ENCODE data around the gene COL25A1.
"Not testable (repeated sequence)": the region's sequence is repeated elsewhere in the genome, so short reads cannot be mapped to it uniquely, and the experiment has no call there.

COL25A1 gene

GRCh38 chr4:109041463-109042360 lies 260.7 kb downstream of the COL25A1 start:
- no peak for DNase-seq

DNA sequence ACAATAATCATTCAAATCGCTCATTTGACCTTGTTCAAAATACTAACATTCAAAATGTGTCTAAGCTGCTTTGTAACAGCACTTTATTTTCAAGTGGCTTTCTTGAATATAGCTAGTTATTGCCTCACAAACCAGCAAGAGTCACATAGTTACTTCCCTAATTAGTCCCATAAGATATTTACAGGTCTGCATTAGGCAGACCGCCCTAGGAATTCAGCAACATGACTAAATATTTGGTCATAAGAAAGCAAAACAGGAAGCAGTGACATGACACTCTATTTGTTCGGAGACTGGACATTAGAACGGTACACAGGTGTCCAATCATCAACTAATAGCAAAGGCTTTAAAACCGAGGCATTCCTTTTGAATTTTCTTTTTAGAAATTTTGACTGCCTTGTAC lies 262.0 kb downstream of the COL25A1 start:
- no peak for DNase-seq

DNA sequence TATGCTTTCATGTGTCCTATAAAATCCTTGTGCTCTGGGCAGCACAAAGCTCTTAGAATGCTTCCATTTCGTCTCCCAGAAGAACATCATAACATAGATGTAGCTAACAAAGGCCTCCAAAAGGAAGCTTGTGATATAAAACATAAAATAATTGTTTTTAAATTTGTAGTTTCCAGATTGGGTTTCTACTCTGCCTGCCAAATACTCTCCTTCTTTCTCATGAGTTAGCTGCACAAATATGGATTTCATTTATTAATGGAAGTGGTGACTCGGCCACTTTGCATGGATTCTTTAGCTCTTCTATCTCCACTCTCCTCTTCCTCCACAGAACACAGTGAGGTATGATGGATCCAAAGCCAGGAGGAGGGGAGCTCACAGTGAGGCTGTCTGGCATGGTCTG lies 265.4 kb downstream of the COL25A1 start:
- DNase-seq: no peak

GRCh38 chr4:109033993-109034392 lies 268.5 kb downstream of the COL25A1 start:
- no peak for DNase-seq

GRCh38 chr4:109032671-109033070 lies 269.8 kb downstream of the COL25A1 start:
- DNase-seq: no peak

DNA sequence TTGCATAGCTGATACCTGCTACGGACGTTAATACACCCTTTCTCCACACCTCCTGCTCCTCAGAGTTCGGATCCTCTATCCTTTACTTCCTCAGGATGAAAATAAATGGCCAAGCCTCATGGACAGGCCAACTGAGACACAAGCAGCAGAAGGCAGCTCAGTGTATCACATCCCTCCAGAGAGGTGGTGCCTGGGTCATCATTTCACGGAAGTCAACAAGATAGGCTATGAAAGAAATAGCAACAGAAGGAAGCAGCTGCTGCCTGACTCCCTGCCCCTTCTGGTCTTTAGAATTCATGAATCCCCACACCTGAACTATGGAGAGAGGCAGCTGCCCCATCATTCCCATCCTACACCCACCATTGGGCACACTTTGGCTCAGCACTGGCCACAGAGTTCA lies 272.5 kb downstream of the COL25A1 start:
- no peak for DNase-seq

DNA sequence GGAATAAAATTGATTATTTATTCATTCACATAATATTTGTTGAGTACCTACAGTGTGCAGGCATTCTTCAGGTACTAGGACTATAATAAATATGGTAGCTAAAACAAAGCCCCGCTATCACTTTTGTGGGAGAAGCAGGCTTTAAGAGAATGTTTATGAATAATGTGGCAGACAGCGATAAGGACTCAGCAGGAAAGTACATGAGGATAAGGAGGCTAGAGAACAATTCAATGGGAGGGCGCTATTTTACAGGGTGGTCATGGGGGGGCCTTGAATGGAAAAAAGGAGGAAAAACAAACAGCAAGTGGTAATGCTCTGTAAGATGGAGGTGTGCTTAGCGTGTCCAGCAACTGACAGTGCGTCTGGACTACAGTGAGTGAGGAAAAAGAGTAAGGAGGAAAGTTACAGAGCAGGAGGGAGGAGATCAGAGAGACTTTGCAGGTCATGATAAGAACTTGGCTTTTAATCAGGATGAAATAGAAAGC lies 275.4 kb downstream of the COL25A1 start:
- no peak for DNase-seq

DNA sequence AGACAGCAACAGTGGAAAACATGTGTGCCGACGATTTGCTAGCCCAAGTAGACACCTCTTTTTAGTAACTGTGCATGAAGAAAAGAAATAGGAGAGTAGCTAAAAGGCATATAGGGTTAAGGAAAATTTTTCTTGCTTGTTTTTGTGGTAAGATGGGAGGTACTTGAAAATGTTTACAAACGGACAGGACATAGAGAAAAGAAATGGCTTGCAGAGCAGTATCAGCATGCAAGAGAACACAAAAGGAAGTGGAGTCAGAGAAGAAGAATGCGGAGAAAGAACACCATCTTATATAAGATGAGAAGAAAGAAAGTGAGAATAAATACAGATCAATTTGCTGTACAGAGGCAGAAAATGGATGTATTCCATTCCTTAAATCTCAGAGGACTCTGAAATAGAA lies 275.9 kb downstream of the COL25A1 start:
- DNase-seq: no peak

DNA sequence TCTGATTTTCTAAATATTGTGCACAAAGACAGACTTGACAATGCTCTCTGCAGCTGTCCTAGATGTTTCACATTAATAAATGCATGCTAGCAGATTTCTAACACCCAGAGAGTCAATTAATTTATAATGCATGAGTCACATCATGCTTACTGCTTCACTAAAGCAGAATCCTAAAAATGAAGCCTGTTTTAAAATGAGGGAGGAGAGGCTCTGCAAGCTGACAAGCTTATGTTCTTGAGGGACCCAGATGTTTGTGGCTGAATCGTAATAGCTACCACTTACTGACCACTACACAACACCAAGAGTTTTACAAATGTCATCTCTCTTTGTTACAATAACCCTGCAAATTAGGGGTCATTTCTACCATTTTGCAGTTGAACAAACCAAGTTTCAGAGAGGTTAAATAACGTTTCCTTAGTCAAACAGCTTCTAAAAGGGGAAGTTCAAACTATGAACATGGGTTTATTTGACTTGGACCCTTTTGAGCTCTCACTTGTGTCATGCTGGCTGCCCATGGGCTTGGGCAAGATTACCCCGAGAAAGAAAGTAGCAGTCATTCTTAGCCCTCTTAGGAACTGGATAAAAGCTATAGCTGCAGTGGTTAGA lies 276.9 kb downstream of the COL25A1 start:
- no peak for DNase-seq

GRCh38 chr4:109022961-109023360 lies 279.5 kb downstream of the COL25A1 start:
- DNase-seq: no peak

- not testable (repeated sequence) for DNase-seq
Observed at GRCh38 chr4:109021630-109022029, 280.8 kb downstream of the COL25A1 start.

DNA sequence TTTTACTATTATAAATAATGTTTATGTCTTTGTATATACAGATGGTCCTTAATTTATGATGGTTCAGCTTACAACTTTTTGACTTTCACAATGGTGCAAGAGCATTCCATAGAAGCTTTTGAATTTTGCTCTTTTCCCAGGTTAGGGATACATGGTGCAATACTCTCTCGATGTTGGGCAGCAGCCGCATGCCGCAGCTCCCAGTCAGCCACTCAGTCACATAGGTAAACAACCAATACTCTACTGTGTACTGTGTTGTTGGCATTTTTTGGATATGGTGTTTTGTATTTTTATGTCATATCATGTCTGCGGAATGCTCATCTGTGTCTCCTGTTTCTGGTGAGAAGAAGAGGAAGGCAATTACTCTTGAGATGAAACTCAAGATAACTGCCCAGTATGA lies 281.6 kb downstream of the COL25A1 start:
- no peak for DNase-seq

DNA sequence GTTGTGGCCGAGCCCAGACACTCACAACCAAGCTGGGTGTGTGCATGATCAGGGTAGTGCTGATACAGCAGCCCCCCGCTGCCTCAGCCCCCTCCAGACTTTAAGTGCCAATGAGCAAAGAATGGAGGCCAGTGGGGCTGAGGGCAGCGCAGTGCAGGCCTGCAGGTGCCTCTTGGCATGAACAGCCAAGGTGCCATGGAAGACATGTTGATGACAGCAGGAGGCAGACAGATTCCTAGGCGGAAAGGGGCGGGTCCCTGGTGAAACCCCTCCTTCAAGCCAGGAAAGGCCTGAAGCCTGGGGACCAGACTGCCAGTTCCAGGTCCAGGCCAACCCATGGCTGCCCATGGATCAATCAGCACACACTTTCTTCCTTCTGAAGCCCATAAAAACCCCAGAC lies 286.3 kb downstream of the COL25A1 start:
- DNase-seq: no peak

DNA sequence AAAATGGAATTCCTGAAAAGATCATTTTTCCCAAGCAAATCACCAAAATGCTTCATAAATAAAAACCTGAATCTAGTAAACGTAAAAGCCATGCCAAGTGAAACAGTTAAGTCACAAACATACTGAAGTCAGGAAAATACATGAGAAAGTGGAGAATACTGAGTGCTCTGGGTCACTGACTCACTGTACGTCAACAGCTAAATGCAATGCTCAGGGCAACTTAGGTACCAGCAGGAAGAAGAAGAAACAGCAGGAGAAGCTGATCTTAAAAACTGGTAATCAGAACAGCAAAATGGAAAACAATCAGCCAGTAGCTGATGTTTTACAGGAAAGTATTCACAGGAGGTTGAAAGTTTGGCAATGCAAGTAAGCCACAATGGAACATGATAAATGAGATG lies 287.0 kb downstream of the COL25A1 start:
- no peak for DNase-seq

- no peak for DNase-seq
Observed at GRCh38 chr4:109014593-109015412, 287.7 kb downstream of the COL25A1 start.

DNA sequence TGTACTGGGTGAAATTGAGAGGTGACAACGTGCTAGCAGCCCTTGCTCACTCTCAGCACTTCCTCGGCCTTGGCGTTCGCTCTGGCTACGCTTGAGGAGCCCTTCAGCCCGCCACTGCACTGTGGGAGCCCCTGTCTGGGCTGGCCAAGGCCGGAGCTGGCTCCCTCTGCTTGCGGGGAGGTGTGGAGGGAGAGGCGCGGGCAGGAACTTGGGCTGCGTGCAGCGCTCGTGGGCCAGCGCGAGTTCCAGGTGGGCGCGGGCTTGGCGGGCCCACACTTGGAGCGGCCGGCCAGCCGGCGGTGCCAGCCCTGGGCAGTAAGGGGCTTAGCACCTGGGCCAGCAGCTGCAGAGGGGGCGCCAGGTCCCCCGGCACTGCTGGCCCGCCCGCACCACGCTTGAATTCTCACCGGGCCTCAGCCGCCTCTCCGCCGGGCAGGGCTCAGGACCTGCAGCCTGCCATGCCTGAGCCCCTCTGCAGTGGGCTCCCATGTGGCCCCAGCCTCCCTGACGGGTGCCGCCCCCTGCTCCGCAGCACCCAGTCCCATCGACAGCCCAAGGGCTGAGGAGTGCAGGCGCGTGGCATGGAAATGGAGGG lies 290.1 kb downstream of the COL25A1 start:
- no peak for DNase-seq

- DNase-seq: no peak
Observed at GRCh38 chr4:109011241-109012026, 291.0 kb downstream of the COL25A1 start.

DNA sequence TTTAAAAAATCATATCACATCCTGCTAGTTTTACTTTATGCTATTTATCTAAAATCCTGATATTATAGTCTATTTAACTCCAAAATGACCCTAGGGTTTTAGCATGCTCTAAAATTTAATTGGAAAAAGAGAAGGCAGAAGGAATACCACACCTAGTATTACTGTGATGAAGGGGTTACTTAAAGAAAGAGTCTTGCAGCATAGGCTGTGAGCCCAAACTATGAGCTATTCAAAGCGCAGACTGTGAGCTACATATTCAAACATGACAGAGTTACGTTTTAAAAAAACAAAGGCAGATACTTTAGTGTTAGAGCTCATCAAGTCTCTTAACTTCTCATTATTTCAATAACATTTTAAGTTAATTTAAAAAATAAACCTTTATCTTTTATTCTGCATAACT lies 291.9 kb downstream of the COL25A1 start:
- no peak for DNase-seq

GRCh38 chr4:109009909-109010308 lies 292.5 kb downstream of the COL25A1 start:
- DNase-seq: no peak

DNA sequence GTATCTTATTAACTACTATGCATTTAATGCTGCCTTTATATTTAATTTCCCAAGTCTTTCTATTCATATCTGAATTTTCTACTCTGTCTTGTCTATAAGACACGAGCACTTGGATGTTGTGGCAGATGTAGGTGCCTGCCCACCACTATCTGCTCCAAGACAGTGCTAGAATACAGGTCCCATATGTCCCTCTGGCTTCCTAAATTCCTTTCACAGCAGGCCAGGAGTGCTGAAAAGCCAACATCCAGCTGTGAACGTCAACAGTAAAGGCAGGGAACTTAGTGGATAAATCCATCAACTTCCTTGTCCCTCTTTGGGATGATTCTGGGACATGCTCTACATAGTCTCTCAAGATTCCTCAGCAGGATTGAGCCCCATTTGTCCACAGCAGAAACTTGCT lies 294.5 kb downstream of the COL25A1 start:
- DNase-seq: no peak

- no peak for DNase-seq
Observed at GRCh38 chr4:109005523-109005922, 296.9 kb downstream of the COL25A1 start.

GRCh38 chr4:109004418-109004817 lies 298.0 kb downstream of the COL25A1 start:
- no peak for DNase-seq

Data from RPMI8226 (cell line).